Neural cell (in vitro differentiated cells): ENCODE data around the gene GTSE1. TPM values are rescaled to one million over a fixed set of nuclear protein-coding genes. Genes with fewer than 3 reads are reported as not detected.

ENCODE experiments used
- H2AFZ ChIP-seq: fragments of 200-600, 300-800 bp; sonication (generic), shearing (Covaris generic); 2 replicates; pipeline ENCODE4 v1.6.0; 2014; ENCODE audit warnings: low read depth, mild to moderate bottlenecking, antibody characterized with exemption, low read length, moderate library complexity
- H3F3A ChIP-seq: fragments of 200-600 bp; shearing (Covaris generic); 2 replicates; pipeline ENCODE4 v1.6.1; 2016; ENCODE audit warnings: mild to moderate bottlenecking, moderate library complexity, mixed read lengths, antibody characterized with exemption, low read length; ENCODE audit not compliant: insufficient read depth, poor library complexity, severe bottlenecking
- H3K27ac ChIP-seq: fragments of 200-600, 300-800 bp; sonication (generic), shearing (Covaris generic); 2 replicates; pipeline ENCODE4 v1.5.1; 2014; ENCODE audit warnings: mild to moderate bottlenecking, low read length, moderate library complexity
- H3K27me3 ChIP-seq: fragments of 300-800, 200-600 bp; sonication (generic), shearing (Covaris generic); 2 replicates; pipeline ENCODE4 v1.6.0; 2014; ENCODE audit warnings: mild to moderate bottlenecking, low read depth, low read length, moderate library complexity; ENCODE audit not compliant: insufficient read depth
- H3K36me3 ChIP-seq: fragments of 300-800, 200-600 bp; sonication (generic), shearing (Covaris generic); 2 replicates; pipeline ENCODE4 v1.5.1; 2014; ENCODE audit warnings: mild to moderate bottlenecking, antibody characterized with exemption, low read length, moderate library complexity; ENCODE audit not compliant: insufficient read depth
- H3K4me2 ChIP-seq: fragments of 300-800, 200-600 bp; sonication (generic), shearing (Covaris generic); 2 replicates; pipeline ENCODE4 v1.6.0; 2014; ENCODE audit warnings: mild to moderate bottlenecking, low read length
- H3K4me3 ChIP-seq: fragments of 300-800, 200-600 bp; sonication (generic), shearing (Covaris generic); 2 replicates; pipeline ENCODE4 v1.5.1; 2014; ENCODE audit warnings: mild to moderate bottlenecking, low read length, moderate library complexity
- H3K79me2 ChIP-seq: fragments of 200-600 bp; shearing (Covaris generic); replicated peaks from 2 replicates; pipeline ENCODE4 v1.6.0; 2014; ENCODE audit warnings: mild to moderate bottlenecking, low read length, moderate library complexity; ENCODE audit not compliant: insufficient read depth
- H3K9ac ChIP-seq: fragments of 300-800, 200-600 bp; sonication (generic), shearing (Covaris generic); 2 replicates; pipeline ENCODE4 v1.6.1; 2016; ENCODE audit warnings: mild to moderate bottlenecking, low read length, mixed read lengths
- H3K9me2 ChIP-seq: fragments of 200-600 bp; shearing (Covaris generic); 2 replicates; pipeline ENCODE4 v1.6.1; 2016; ENCODE audit warnings: mild to moderate bottlenecking, low read length, mixed read lengths; ENCODE audit not compliant: insufficient read depth
- H3K9me3 ChIP-seq: fragments of 200-600, 300-800 bp; sonication (generic), shearing (Covaris generic); 2 replicates; pipeline ENCODE4 v1.6.1; 2016; ENCODE audit warnings: mild to moderate bottlenecking, mixed run types, low read length, moderate library complexity, mixed read lengths
- H4K20me1 ChIP-seq: fragments of 200-600 bp; shearing (Covaris generic); 2 replicates; pipeline ENCODE4 v1.6.1; 2016; ENCODE audit warnings: mild to moderate bottlenecking, mixed run types; ENCODE audit not compliant: insufficient read depth
- EP300 ChIP-seq: fragments of 450-650 bp; conservative IDR thresholded peaks from 2 replicates; pipeline ENCODE4 v1.6.1; 2014; ENCODE audit warnings: antibody characterized with exemption, mild to moderate bottlenecking, moderate library complexity; ENCODE audit not compliant: poor library complexity, severe bottlenecking
- EZH2 ChIP-seq: fragments of 200-600, 300-800 bp; shearing (Covaris generic), sonication (generic); IDR thresholded peaks from 2 replicates; pipeline ENCODE4 v1.6.1; 2014; ENCODE audit warnings: antibody characterized with exemption, low read length, borderline replicate concordance, mild to moderate bottlenecking; ENCODE audit not compliant: insufficient read depth, poor library complexity, severe bottlenecking
- MXI1 ChIP-seq: fragments of 450-650 bp; conservative IDR thresholded peaks from 2 replicates; pipeline ENCODE4 v1.6.1; 2014; ENCODE audit warnings: antibody characterized with exemption, mild to moderate bottlenecking; ENCODE audit not compliant: poor library complexity, severe bottlenecking
- POLR2AphosphoS5 ChIP-seq: IDR thresholded peaks from 2 replicates; pipeline ENCODE4 v1.6.1; 2012
- RAD21 ChIP-seq: fragments of 450-650 bp; conservative IDR thresholded peaks from 2 replicates; pipeline ENCODE4 v1.6.1; 2014; ENCODE audit warnings: antibody characterized with exemption, mild to moderate bottlenecking, moderate library complexity
- SMC3 ChIP-seq: fragments of 450-650 bp; conservative IDR thresholded peaks from 2 replicates; pipeline ENCODE4 v1.6.1; 2014; ENCODE audit warnings: antibody characterized with exemption, mild to moderate bottlenecking, moderate library complexity; ENCODE audit not compliant: poor library complexity
- polyA plus RNA-seq: library from polyadenylated mRNA; depleted of rRNA; stranded (reverse); fragments of >200 nt; gene quantifications from 2 replicates; pipeline ENCODE4 v1.2.3, GENCODE V29; 2014
- TF ChIP-seq, protein P1 (sequence below): fragments of 450-650 bp; IDR thresholded peaks from 2 replicates; pipeline ENCODE4 v1.5.1; 2014; ENCODE audit warnings: antibody characterized with exemption, mild to moderate bottlenecking, moderate library complexity; ENCODE audit not compliant: poor library complexity, severe bottlenecking
- TF ChIP-seq, protein P2 (sequence below): IDR thresholded peaks from 2 replicates; pipeline ENCODE4 v1.6.1; 2012; ENCODE audit warnings: borderline replicate concordance

GTSE1 gene
- polyA plus RNA-seq, 1 donor from 2014 or later = 0.28 TPM

DNA sequence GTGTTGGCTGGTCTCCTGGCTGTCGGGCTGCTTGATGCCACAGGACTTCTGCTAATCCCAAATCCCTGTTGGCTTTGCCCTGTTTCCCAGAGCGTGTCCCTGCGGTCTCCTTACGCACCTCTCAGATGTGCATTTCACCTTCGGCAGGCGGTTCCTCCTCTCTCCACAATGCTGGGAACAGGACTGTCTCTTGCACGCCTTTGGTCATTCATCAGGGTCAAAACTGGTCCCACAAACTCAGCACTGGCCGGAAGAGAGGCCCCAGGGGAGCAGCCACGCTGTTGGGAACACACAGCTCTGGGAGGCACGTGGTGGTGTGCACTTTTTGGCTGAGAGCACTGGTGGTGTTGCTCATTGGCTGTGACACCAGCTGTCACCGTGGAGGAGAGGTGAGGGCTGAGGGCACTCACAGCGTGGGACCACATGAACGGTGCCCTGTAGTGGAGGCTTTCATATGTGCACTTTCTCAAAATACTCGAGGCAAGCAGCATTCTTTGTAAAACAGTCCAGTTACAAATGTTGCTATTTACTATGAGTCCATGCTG is 23.6 kb downstream of the GTSE1 start:
- Histone ChIP-seq H3K9ac (no peak overlapping the region), H3K4me3 (no peak overlapping the region), H3K9me2 (no peaks in the 10 kb centered on the region), H2AFZ (no peak overlapping the region), H3K36me3 (no peaks in the 10 kb centered on the region), H3F3A (no peaks in the 10 kb centered on the region), H3K79me2 (no peaks in the 10 kb centered on the region), H4K20me1 (no peaks in the 10 kb centered on the region), H3K27me3 (no peaks in the 10 kb centered on the region), H3K4me2 (no peak overlapping the region), H3K9me3 (no peaks in the 10 kb centered on the region), H3K27ac (no peak overlapping the region)
- TF ChIP-seq, protein P1, sequence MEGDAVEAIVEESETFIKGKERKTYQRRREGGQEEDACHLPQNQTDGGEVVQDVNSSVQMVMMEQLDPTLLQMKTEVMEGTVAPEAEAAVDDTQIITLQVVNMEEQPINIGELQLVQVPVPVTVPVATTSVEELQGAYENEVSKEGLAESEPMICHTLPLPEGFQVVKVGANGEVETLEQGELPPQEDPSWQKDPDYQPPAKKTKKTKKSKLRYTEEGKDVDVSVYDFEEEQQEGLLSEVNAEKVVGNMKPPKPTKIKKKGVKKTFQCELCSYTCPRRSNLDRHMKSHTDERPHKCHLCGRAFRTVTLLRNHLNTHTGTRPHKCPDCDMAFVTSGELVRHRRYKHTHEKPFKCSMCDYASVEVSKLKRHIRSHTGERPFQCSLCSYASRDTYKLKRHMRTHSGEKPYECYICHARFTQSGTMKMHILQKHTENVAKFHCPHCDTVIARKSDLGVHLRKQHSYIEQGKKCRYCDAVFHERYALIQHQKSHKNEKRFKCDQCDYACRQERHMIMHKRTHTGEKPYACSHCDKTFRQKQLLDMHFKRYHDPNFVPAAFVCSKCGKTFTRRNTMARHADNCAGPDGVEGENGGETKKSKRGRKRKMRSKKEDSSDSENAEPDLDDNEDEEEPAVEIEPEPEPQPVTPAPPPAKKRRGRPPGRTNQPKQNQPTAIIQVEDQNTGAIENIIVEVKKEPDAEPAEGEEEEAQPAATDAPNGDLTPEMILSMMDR = no peak
- TF ChIP-seq, protein P2, sequence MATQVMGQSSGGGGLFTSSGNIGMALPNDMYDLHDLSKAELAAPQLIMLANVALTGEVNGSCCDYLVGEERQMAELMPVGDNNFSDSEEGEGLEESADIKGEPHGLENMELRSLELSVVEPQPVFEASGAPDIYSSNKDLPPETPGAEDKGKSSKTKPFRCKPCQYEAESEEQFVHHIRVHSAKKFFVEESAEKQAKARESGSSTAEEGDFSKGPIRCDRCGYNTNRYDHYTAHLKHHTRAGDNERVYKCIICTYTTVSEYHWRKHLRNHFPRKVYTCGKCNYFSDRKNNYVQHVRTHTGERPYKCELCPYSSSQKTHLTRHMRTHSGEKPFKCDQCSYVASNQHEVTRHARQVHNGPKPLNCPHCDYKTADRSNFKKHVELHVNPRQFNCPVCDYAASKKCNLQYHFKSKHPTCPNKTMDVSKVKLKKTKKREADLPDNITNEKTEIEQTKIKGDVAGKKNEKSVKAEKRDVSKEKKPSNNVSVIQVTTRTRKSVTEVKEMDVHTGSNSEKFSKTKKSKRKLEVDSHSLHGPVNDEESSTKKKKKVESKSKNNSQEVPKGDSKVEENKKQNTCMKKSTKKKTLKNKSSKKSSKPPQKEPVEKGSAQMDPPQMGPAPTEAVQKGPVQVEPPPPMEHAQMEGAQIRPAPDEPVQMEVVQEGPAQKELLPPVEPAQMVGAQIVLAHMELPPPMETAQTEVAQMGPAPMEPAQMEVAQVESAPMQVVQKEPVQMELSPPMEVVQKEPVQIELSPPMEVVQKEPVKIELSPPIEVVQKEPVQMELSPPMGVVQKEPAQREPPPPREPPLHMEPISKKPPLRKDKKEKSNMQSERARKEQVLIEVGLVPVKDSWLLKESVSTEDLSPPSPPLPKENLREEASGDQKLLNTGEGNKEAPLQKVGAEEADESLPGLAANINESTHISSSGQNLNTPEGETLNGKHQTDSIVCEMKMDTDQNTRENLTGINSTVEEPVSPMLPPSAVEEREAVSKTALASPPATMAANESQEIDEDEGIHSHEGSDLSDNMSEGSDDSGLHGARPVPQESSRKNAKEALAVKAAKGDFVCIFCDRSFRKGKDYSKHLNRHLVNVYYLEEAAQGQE = no peak
- TF ChIP-seq EP300 = no peak
- no peak for TF ChIP-seq RAD21
- TF ChIP-seq EZH2 = no peak
- no peak for TF ChIP-seq POLR2AphosphoS5

DNA sequence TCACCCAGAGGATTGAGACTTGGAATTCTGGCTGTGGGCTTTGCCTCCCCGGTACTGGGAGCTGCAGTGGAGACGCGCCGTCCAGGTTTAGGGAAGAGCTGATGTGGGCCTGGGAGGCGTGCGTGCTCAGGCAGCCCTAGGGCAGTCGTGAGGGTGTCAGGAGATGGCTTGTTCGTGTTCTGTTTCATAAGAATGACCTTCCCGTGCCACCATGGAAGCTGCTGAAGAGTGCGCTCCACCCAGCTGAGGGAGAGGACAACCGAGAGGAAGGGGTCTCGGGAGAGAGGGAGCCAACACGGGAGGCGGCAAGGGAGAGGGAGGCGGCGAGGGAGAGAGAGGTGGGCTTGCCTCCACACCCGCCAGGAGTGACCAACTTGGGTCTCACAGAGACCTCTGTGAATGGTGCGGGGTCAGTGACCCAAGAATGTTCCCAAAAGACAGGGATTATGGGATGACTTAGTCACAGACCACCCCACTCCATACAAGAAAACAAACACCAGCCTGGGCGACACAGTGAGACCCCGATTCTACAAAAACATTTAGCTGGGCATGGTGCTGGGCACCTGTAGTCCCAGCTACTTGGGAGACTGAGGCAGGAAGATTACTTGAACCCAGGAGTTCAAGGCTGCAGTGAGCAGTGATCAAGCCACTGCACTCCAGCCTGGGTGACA is 24.2 kb downstream of the GTSE1 start:
- Histone ChIP-seq H4K20me1 (no peaks in the 10 kb centered on the region), H3K27ac (no peak overlapping the region), H3K9me2 (no peaks in the 10 kb centered on the region), H3F3A (no peaks in the 10 kb centered on the region), H3K4me3 (no peak overlapping the region), H3K36me3 (no peaks in the 10 kb centered on the region), H3K27me3 (no peaks in the 10 kb centered on the region), H3K9me3 (no peaks in the 10 kb centered on the region), H2AFZ (no peak overlapping the region), H3K79me2 (no peaks in the 10 kb centered on the region), H3K9ac (no peak overlapping the region), H3K4me2 (no peak overlapping the region)
- TF ChIP-seq, protein P2 = no peak
- TF ChIP-seq MXI1 = no peak
- no peak for TF ChIP-seq SMC3
- TF ChIP-seq, protein P1 = no peak
- no peak for TF ChIP-seq POLR2AphosphoS5
- TF ChIP-seq EZH2 = no peak
- no peak for TF ChIP-seq EP300
- no peak for TF ChIP-seq RAD21
